WERI-Rb-1 (cell line): ENCODE measurements around the gene ADGRL3.

ENCODE experiments used
- DNase-seq: peaks from one replicate; pipeline ENCODE4 v3.0.0-alpha.2; 2020
- H3K27ac ChIP-seq: fragments of 250-450 bp; sonication (Bioruptor Pico); 2 replicates; pipeline ENCODE4 v1.5.1; 2020; ENCODE audit warnings: mild to moderate bottlenecking, moderate library complexity
- H3K27me3 ChIP-seq: fragments of 250-450 bp; sonication (Bioruptor Pico); 2 replicates; pipeline ENCODE4 v1.5.1; 2021; ENCODE audit warnings: mild to moderate bottlenecking, low read depth, moderate library complexity; ENCODE audit not compliant: insufficient read depth, severe bottlenecking
- H3K36me3 ChIP-seq: fragments of 250-450 bp; sonication (Bioruptor Pico); 2 replicates; pipeline ENCODE4 v1.5.1; 2020; ENCODE audit warnings: mild to moderate bottlenecking, moderate library complexity
- H3K4me3 ChIP-seq: 2 replicates; pipeline ENCODE4 v1.5.1; 2011; ENCODE audit warnings: low read depth, mild to moderate bottlenecking, control low read depth, low read length
- H3K9me3 ChIP-seq: fragments of 250-450 bp; sonication (Bioruptor Pico); 2 replicates; pipeline ENCODE4 v1.5.1; 2021; ENCODE audit warnings: mild to moderate bottlenecking, moderate library complexity; ENCODE audit not compliant: severe bottlenecking
- CTCF ChIP-seq: IDR thresholded peaks from 2 replicates; pipeline ENCODE4 v1.5.1; 2011; ENCODE audit warnings: low read depth, mild to moderate bottlenecking, control low read depth, inconsistent platforms, low read length

The ADGRL3 gene

DNA sequence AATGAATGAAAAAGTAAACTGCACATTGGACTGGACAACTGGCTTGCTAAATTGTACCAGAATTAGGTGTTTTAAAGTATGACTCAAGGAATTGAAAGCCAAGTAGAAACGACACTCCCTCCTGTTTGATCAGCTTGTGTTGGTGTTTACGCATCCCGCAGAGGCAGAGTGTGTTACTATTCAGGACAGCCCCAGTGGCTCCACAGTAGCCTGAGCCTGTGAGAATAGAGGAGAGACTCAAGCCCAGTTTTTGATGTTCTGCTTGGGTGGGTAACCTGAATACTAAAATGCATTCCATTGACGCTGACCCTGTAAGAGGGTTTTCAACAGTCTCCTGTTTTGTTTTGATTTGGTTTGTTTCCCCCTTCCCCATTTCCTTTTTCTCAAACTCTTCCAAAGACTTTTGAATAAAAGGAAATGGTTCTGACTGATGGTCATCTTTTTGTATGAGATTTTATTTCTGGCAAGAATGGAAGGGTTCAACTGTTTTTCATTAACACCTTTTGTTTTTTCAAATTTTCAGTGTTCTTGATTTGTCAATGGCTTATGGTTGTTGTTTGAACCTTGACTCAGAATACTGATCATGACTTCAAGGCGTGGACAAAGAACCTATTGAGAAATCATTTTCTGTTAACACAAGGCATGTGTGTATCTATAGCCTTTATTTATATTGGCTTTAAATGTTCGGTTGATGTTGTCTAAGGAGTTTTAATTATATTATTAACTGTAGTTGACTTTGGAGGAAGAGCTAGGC is 10.2 kb downstream of the ADGRL3 start:
- DNase-seq = no peak
- no peak for TF ChIP-seq CTCF

DNA sequence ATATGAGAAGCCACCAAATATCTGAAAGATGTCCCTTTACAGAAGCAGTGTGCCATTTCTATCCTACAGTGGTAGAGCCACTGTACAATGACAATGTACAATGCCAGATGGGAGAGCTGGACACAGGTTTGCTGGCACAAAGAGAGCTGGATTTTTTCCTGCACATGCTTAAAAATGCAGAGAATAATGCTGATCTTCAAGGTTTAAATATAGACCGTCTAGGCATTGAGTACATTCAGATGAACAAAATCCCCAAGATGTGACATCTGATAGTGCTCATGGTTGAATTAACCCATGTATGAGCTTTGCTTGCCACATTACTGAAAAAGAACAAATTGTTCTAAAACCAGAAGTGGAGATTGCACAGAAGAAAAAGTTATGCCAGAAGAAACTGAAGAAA is 11.7 kb downstream of the ADGRL3 start:
- Histone ChIP-seq H3K27ac (no peak overlapping the region), H3K4me3 (no peak overlapping the region), H3K9me3 (no peaks in the 10 kb centered on the region), H3K36me3 (no peaks in the 10 kb centered on the region), H3K27me3 (no peaks in the 10 kb centered on the region)
- DNase-seq = no peak
- no peak for TF ChIP-seq CTCF

More for the DNA sequence above, 10.2 kb downstream of the ADGRL3 start:
- Histone ChIP-seq H3K27me3 (no peaks in the 10 kb centered on the region), H3K36me3 (no peaks in the 10 kb centered on the region), H3K27ac (no peak overlapping the region), H3K4me3 (no peak overlapping the region), H3K9me3 (no peaks in the 10 kb centered on the region)

DNA sequence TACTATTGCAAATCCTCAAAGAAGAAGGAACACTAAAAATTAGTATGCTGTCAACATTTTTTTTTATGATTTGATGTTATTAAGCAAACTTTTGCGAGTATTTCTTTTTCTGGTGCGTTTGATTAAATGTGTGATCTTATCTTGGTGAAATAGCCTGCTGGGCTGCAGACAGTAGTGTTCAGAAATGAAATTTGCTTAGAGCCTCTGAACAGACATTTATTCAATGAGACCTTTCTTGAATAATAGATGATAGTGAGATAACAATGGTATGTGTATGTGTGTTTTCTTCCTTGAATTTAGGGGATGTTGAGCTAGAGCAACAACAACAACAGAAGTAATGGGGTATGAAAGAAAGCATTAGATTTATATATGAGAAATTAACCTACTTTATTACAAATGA is 12.7 kb downstream of the ADGRL3 start:
- no peaks in the 10 kb centered on the region for H3K27me3 ChIP-seq
- no peak overlapping the region for H3K4me3 ChIP-seq
- no peaks in the 10 kb centered on the region for H3K9me3 ChIP-seq
- no peaks in the 10 kb centered on the region for H3K36me3 ChIP-seq
- TF ChIP-seq CTCF = no peak
- no peak for DNase-seq
- H3K27ac ChIP-seq = no peak overlapping the region

DNA sequence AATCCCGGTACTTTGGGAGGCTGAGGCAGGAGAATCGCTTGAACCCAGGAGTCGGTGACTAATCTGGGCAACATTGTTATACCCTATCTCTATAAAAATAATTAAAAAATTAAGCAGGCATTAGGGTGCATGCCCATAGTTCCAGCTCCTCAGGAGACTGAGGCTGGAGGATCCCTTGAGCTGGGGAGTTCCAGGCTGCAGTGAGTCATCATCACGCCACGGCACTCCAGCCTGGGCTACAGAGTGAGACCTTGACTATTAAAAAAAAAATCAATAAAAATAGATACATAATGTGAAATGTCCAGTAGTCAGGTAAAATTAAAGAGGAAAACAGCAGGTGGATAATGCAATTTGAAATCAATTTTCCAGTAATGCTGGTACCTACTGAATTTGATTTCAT is 14.6 kb downstream of the ADGRL3 start:
- Histone ChIP-seq H3K9me3 (no peaks in the 10 kb centered on the region), H3K4me3 (no peak overlapping the region), H3K36me3 (no peaks in the 10 kb centered on the region), H3K27me3 (no peaks in the 10 kb centered on the region), H3K27ac (no peak overlapping the region)
- no peak for TF ChIP-seq CTCF
- DNase-seq = no peak

GRCh38 chr4:61217222-61217621 is 17.1 kb downstream of the ADGRL3 start:
- H3K9me3 ChIP-seq = no peaks in the 10 kb centered on the region
- TF ChIP-seq CTCF = no peak
- no peaks in the 10 kb centered on the region for H3K27me3 ChIP-seq
- no peaks in the 10 kb centered on the region for H3K36me3 ChIP-seq
- no peak overlapping the region for H3K4me3 ChIP-seq
- no peak for DNase-seq
- H3K27ac ChIP-seq = no peak overlapping the region

- H3K36me3 ChIP-seq = no peaks in the 10 kb centered on the region
- H3K9me3 ChIP-seq = no peaks in the 10 kb centered on the region
- no peak for DNase-seq
- no peaks in the 10 kb centered on the region for H3K27me3 ChIP-seq
- no peak overlapping the region for H3K27ac ChIP-seq
- TF ChIP-seq CTCF = no peak
- H3K4me3 ChIP-seq = no peak overlapping the region
Measured at GRCh38 chr4:61220556-61220955, 20.4 kb downstream of the ADGRL3 start.
